ENCODE data around the gene PHF21A.
"Not testable (repeated sequence)": the region's sequence is repeated elsewhere in the genome, so short reads cannot be mapped to it uniquely, and the experiment has no call there.

The PHF21A gene

DNA sequence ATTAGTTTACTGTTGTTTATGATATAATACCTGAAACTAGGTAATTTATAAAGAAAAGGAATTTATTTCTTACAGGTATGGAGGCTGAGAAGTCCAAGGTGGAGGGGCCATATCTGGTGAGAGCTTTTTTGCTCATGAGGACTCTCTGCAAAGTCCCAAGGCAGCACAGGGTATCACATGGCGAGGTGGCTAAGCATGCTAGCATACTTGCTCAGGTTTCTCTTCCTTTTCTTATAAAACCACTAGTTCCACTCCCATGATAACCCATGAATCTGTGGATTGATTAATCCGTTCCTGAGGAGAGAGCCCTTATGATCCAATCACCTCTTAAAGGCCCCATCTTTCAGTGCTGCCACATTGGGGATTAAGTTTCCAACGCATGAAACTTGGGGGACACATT, 82.7 kb downstream of the PHF21A start:
- no peak for DNase-seq (ENCODE audit: low read depth in 4 of 4, low spot score in 1 of 4)

DNA sequence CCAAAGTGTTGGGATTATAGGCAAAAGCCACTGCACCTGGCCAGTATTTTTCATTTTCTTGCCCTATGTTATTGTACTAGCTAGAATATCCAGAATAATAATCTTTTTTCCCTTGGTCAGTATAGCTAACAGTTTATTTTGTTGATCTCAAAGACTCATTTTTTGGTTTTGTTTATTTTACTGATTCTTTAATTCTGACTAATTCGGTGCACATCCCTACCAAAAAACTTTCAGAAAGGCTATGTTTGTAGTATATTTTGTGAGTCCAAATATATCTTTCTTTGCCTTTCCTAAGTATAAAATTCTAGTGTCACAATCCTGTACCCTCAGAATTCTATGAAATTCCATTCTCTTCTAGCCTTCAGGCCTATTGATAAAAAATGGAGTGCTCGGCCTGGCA, 84.3 kb downstream of the PHF21A start:
- no peak for DNase-seq (ENCODE audit: low read depth in 4 of 4, low spot score in 1 of 4)

DNA sequence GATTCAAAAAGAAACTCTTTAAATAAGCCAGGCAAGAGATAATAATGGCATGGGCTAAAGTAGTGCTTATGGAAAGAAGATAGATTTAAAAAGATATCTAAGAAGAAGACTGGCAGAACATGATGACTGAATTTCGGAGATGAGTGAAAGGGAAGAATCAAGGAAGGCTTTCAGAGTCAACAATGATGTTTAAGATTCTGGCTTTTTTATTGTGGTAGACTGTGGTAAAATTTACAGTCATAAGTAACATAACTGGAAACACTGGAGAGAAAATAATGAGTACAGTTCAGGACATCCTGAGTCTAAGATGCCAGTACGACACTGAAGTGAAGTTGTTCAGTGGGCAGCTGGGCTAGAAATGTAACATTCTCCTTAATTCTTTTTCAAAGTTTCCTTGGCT, 85.2 kb downstream of the PHF21A start:
- no peak for DNase-seq (ENCODE audit: low read depth in 4 of 4, low spot score in 1 of 4)

DNA sequence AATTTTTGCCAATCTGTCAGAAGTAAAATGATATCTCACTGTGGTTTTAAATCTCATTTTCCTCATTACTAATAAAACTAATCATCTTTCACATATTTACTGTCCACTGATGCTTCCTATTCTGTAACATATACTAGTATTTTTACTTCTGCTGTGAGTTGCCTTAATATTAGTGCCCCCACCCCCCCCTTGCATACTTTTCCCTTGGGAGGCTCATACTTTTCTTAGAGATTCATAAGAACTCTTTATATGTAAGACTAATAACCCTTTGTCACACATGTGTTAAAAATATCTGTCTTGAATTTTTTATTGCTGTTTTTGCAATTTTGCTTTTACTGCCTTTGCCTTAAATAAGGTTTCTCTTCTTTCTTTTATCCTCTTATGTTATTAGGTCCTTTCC, 87.2 kb downstream of the PHF21A start:
- no peak for DNase-seq (ENCODE audit: low read depth in 4 of 4, low spot score in 1 of 4)

DNA sequence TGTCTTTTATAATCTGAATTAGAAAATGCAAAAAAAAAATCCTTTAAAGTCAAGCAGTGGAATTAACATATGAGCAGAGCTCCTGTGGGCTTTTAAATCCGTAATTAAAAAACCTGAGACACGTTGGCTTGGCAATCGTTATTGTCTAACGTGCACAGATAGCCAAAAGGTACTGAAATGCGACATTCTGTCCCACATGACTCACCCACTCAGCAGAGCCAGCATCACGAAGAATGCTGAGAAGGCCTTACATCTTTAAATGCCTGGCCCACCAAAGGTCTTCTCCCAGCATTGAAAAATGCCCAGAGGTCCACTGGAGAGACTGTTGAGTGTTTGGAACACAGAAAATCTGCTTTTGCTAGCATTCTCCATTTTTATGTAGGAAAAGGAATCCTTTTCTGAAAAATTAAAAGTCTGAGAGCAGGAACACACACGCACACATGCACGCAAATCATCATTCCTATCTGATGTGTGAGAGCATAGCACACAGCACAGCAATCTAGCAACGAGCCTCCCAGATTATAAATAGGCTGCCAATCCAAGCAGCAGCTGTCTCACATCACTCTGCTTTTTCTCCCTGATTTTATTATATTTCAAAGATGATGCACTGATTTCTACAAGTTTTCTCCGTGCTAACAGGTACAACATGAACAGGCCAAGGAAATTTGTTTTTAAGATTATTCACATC, 94.5 kb downstream of the PHF21A start:
- no peak for DNase-seq (ENCODE audit: low read depth in 4 of 4, low spot score in 1 of 4)

DNA sequence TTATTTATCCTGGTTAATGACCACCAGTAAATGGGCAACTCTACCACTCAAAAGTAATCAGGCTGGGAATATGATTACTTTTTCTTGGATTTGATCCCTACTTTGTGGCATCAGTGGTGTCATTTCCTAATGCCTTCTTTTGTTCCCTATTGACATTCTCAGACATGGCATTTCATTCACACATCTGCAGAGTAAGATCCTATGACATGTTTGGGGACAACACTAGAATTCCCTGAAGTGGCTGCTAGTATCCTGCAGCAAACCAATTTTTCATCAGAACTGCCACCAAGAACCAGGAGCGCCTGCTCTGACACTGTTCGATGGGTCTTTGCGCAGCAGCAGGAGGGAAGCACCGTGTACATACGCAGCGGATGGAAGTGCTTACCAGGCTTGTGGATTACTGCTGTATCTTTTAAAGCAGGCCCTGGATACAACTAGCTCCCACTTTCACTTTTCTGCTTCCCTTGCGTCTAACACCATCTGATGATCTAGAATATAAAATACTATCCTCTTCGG, 101.1 kb downstream of the PHF21A start:
- no peak for DNase-seq (ENCODE audit: low read depth in 4 of 4, low spot score in 1 of 4)

DNA sequence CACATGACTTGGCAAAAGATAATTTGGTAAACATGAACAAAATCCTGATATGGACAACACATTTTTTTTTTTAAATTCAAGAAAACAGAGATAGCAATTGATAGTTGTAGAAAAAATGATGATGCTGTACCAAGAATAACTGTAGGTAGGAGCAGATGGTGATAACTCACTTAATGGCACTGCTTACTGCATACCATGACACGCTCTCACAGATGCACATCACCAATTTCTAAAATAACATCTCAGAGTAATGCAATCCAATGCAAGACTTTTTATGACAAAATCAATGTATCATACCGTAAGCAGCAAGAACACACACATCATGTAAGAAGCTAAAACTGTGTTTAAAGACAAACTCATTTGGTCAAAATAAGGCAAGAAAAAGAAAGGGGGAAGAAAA, 102.6 kb downstream of the PHF21A start:
- no peak for DNase-seq (ENCODE audit: low read depth in 4 of 4, low spot score in 1 of 4)

DNA sequence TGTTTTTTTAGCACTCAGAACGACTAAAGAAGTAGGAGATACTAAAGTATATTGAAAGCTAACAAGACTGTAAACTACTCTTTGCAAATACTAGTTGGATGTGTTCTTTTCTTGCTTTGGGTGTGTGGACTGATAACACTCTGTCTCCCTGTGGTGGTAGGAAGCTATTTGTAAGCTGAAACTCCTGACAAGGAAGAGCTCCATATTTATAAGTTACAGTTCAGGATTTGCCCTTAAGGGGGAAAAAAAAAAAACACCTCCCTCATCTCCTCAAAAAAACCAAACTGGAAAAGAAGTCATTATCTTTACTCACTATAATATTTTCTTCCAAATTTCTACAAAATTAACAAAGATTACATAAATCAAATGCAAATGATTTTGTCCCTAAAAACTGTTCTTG, 103.9 kb downstream of the PHF21A start:
- DNase-seq (ENCODE audit: low read depth in 4 of 4, low spot score in 1 of 4): no peak

DNA sequence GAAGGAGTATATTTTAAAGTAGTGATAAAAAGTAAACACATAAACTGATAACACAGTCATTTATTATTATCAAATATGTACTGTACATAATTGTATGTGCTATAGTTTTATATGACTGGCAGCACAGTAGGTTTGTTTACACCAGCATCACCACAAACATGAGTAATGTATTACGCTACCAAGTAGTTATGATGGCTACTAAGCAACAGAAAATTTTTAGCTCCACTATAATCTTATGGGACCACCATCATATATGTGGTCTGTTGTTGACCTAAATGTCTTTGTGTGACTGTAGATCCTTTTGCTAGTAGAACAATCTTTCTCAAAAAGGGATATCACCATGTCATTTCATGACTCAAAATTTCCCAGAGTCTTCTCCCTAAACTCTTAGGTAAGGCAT, 105.3 kb downstream of the PHF21A start:
- no peak for DNase-seq (ENCODE audit: low read depth in 4 of 4, low spot score in 1 of 4)

DNA sequence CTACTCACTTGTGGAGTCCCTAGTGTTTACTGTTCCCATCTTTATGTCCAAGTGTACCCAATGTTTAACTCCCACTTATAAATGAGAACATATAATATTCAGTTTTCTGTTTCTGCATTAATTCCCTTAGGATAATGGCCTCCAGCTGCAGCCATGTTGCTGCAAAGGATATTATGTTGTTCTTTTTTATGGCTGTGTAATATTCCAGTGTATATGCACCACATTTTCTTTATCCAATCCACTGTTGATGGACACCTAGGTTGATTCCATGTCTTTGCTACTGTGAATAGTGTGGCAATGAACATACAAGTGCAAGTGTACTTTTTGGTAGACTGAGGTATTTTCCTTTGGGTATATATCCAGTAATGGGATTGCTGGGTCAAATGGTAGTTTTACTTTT, 107.1 kb downstream of the PHF21A start:
- not testable (repeated sequence) for DNase-seq (ENCODE audit: low read depth in 4 of 4, low spot score in 1 of 4)

DNA sequence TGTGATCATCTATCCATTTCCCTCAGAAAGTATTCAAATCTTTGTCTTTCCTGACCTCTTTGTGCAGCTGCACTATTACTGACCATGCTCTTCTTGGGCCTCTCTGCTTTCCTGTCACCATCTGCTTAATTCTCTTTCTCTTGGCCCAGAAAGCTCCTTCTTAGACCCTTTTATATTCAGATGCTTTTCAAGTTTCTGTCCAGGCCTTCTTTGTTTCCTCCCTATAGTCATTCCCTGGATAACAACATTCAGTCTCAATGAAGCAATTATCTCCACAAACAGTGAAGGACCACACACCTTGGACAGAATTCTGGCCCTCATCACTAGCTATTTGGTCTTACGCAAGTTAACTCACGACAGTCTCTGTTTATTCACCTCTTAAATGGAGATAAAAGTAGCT, 109.1 kb downstream of the PHF21A start:
- DNase-seq (ENCODE audit: low read depth in 4 of 4, low spot score in 1 of 4): no peak

DNA sequence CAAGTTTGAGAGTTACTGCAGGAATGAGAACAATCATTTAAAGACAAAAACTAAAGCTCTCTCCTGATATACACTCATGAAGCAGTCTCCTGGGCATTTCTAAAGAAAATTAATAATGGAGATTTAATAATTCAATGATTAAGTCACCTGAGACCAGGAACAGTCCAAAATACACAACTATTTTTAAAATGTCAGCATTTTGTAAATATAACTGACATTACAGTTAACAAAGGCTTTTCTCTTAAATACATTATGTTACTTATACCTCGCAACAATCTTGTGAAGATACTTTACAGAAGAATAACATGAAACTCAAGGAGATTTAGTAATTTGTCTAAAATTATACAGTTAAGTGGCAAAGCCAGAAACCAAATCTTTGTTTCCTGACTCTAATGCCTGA, 111.2 kb downstream of the PHF21A start:
- DNase-seq (ENCODE audit: low read depth in 4 of 4, low spot score in 1 of 4): no peak

DNA sequence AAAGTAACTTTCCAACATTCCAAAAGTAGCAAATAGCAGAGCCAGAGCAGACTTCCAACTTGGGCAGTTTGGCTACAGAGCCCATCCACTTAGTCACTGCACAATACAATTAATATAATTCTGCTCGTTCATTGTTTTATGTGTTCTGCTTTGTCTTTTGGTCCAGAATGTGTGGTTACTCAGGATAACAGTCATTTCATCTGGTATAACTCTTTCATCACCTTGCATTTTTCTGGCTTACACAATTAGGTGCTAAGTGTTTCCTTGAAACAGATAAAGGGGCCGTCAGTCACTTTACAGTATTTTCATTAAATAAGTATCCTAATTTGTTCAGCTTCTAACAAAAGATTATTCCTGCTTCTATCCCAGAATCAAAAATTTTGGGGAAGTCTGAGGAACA, 111.6 kb downstream of the PHF21A start:
- no peak for DNase-seq (ENCODE audit: low read depth in 4 of 4, low spot score in 1 of 4)

DNA sequence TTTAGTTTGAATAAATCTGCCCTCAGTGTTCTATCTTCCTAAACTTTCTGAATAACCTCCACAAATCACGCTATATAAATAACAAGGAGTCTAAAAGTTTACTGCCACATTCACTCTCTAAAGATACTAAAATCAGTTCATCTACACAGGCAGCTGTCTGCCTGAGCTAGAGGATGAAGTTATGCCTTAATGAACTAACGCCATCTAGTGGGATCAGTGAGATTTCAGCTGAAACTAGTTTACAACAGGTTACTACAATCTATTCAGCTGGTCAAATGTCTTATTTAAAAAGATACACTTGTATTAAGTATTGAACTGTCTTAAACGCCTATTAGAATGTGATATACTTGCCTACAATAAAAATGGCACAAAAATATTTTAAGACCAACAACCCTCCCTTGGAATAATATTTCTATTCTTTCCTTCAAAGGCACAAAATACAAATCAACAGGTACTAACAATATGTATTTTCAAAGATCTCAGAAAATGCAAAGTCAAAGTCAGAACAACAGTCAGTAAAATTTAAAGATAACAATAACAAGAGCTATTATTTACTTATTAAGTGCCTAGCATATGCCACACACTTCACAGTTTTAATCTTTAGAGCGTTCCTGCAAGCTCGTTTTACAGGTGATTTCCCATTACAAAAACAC, 114.7 kb downstream of the PHF21A start:
- peak in 1 of 4 experiments; percentile 4 for DNase-seq (ENCODE audit: low read depth in 4 of 4, low spot score in 1 of 4)

DNA sequence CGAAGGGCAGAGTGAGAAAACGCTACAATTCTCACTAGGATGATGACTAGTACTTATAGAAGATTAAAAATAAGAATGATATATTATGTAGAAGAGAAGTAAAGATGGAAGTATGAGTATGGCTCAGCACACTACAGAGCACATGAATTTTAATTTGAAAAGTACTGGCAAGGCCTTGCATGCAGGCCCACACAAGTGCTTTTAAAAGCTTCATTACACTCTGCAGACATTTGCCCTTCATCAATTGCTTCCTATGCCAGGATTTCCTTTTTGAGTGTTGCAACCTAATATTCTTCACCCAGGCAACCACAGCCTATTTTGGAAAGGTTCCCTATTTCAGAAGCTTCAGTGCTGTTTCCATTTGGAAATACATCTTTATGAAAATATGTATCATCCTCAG, 117.7 kb downstream of the PHF21A start:
- no peak for DNase-seq (ENCODE audit: low read depth in 4 of 4, low spot score in 1 of 4)

DNA sequence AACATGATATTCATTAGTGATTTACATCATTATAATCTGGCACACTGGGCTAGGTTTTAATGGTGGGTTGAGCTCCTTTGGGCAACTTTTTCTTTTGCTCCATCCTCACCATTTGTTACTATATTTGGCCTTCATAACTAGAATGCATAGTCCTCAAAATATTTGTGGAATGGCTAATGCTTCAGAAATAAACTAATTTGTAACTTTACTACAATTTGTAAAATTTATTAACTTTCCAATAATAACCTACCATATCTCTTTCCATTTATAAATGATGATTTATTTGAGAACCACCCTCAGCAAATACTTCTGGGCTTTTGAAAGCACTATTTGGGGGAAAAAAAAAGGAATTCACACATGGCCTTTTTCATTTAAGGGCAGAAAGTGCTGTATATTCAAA, 119.1 kb downstream of the PHF21A start:
- no peak for DNase-seq (ENCODE audit: low read depth in 4 of 4, low spot score in 1 of 4)

DNA sequence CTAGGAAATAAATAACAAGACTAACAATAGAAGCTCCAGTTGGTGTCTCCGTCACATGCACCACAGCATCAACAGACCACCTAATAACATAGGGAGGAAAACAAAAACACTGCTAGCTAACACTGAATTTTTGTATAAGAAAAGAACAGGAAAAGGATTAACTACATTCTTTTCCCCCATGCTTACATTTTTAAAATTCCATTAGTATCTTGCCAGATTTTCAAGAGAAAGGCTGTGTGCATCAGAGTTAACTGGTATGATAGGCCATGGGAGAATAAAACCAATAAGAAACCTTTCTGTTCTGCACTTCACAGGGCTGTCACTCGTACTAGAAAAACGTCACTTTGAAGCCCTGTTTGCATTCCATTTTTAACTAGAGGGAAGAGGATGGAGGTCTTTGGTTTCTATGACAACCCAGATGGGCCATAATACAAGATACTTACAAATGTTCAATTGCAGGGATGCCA, 119.8 kb downstream of the PHF21A start:
- DNase-seq (ENCODE audit: low read depth in 4 of 4, low spot score in 1 of 4): no peak

DNA sequence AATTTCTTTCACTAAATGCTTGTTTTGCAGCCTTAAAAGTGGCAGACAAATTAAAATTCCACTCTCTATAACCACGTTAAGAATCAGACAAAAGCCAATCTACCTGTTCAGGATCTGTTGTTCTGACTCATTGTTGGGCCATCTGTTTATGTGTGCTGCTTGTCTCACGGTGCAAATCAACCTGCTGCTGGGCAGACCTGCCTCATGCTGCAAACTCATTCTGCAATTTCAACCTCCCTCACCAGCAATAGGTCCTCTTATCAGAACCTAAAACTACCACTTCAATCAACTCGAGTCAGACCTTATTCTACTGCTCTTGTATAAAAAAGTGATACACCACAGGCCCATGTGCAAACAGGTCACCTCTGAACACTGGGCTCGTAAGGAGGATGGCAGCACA, 123.7 kb downstream of the PHF21A start:
- DNase-seq (ENCODE audit: low read depth in 4 of 4, low spot score in 1 of 4): no peak

DNA sequence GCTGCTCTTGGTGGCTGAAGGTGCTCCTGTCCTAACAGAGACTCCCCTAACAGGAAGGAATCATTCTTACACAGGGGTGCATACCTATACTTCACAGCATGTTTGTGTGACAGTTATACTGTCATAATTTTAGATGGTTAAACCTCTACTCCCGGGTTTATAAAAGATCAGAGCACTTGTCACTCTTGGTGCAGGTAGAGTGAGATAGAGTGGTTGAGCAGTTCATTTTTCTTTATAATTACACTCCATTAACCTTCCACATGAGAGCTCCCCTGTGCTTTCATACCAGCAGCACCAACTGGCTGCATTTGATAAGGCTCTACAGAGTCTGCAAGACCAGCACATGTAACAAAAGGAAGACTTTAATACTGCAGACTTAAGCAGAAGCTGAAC, 125.9 kb downstream of the PHF21A start:
- DNase-seq (ENCODE audit: low read depth in 4 of 4, low spot score in 1 of 4): no peak

DNA sequence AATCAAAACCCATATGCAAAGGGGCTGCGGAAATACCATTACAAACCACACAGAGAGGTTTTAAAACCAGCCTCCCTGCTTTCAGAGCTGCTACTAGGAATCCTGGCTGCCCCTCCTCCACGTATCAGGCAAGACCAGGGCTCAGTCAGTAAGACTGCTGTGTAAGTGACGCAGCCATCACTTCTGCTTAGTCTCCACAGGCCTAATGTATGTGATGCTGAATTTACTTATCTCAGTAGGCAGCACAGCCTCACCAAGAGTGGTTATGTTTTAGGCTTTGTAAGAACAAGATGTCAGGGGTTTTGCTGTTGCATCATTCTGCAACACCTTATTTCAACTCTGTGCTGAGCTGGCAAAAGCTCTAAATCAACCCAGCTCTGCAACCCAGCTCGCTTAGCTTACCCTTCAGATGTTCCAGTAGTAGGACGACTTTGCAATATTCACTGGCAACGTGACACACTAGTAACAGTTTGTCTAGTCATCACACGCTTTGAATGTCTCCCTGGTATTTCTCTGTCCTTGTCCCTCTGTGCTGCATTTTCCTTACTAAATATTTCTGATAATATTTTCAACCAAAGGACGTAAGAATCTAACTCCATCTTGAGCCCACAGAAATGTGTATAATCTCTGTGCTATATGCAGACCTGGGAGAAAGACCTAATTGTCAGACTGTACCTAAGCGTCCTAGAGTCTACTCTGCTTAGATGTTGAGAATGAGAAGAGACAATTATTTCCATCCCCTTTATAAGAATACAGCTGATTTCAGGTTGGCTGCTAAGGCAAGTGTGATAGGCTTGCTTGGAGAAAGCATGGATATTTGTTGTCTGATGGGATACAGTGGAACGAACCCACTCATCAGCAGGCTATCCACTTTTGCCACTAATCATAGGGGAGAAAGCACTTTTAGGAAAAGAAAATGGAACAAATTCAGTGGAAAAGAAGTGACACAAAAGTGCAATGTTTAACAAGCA, 126.6 kb downstream of the PHF21A start:
- DNase-seq (ENCODE audit: low read depth in 4 of 4, low spot score in 1 of 4): no peak

DNA sequence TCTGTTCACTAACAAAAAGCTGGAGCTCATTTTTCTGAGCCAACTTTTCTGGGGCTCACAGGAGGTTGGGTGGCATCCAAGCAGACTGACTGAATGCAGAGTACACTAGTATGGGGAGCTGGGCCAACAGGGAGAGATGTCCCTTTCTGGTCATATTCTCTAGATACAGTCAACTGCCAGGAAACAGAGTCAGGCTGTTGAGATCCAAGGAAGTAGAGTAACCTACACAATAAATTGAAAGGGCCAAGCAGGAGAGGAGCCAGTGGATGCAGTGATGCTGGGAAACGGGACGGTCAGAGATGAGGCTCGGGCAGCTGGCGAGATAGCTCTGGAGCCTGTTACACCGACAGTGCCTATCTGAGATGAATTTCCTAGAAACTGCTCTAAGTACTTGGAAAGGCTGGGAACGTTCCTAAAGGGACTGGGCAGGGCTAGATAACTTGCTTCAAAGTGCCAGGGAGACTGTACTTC, 127.7 kb downstream of the PHF21A start:
- no peak for DNase-seq (ENCODE audit: low read depth in 4 of 4, low spot score in 1 of 4)

DNA sequence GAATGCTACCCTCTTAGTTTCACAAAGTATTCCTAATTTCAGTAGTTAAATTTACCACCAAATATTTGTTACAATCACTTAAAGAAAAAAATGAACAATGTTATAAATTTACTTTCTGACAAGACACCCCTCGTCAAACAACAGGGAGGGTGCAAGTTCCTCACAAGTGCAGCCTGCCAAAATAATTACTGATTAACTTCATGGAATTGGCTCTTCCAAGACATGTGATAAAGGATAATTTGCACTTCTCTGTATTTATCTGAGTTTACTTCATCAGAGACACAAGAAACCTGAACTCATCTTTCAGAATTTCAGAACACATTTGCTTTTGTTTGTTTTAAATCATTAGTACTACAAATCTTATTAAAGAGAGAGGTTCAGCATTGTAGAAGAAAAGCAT, 132.3 kb downstream of the PHF21A start:
- DNase-seq (ENCODE audit: low read depth in 4 of 4, low spot score in 1 of 4): no peak

Data from stimulated activated CD4-positive, alpha-beta T cell treated with anti-CD3 and anti-CD28 coated beads, Interleukin-1b, Interleukin-23, amount 100 ng/mL, for 24 hours (primary cell).